AG09309 (cell line): ENCODE measurements around the gene RTN4RL1.

Source experiments
- DNase-seq: peaks from one replicate; pipeline ENCODE4 v3.0.0-alpha.2; 2010; ENCODE audit warnings: low read depth
- H3K4me3 ChIP-seq: 2 replicates; pipeline ENCODE4 v1.5.1; 2011; ENCODE audit warnings: mild to moderate bottlenecking, low read depth, low read length, moderate library complexity; ENCODE audit not compliant: control insufficient read depth
- TF ChIP-seq, protein P1 (sequence below): IDR thresholded peaks from 2 replicates; pipeline ENCODE4 v1.5.1; 2011; ENCODE audit warnings: mild to moderate bottlenecking, low read depth, low read length, inconsistent platforms; ENCODE audit not compliant: insufficient read depth, control insufficient read depth; ENCODE audit errors: missing control alignments

RTN4RL1 gene

DNA sequence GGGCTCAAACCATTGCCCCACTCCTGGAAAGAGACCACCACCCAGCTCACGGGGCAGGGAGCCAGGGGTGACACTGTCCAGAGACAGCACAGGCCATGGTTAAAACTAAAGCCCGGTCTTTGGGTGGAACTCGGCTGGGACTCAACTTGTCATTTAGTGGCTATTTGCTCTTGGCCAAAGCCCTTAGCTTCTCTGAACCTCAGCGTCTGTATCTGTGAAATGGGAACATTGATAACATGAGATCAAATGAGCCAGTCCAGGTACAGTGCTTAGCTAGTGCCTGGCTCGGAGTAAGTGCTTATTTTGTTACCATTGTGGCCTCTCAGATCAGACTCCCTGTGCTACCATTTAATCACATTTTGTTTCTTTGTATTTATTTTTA, 48.5 kb downstream of the RTN4RL1 start:
- TF ChIP-seq, protein P1, sequence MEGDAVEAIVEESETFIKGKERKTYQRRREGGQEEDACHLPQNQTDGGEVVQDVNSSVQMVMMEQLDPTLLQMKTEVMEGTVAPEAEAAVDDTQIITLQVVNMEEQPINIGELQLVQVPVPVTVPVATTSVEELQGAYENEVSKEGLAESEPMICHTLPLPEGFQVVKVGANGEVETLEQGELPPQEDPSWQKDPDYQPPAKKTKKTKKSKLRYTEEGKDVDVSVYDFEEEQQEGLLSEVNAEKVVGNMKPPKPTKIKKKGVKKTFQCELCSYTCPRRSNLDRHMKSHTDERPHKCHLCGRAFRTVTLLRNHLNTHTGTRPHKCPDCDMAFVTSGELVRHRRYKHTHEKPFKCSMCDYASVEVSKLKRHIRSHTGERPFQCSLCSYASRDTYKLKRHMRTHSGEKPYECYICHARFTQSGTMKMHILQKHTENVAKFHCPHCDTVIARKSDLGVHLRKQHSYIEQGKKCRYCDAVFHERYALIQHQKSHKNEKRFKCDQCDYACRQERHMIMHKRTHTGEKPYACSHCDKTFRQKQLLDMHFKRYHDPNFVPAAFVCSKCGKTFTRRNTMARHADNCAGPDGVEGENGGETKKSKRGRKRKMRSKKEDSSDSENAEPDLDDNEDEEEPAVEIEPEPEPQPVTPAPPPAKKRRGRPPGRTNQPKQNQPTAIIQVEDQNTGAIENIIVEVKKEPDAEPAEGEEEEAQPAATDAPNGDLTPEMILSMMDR, result no peak
- no peak overlapping the region for H3K4me3 ChIP-seq
- DNase-seq, result no peak

DNA sequence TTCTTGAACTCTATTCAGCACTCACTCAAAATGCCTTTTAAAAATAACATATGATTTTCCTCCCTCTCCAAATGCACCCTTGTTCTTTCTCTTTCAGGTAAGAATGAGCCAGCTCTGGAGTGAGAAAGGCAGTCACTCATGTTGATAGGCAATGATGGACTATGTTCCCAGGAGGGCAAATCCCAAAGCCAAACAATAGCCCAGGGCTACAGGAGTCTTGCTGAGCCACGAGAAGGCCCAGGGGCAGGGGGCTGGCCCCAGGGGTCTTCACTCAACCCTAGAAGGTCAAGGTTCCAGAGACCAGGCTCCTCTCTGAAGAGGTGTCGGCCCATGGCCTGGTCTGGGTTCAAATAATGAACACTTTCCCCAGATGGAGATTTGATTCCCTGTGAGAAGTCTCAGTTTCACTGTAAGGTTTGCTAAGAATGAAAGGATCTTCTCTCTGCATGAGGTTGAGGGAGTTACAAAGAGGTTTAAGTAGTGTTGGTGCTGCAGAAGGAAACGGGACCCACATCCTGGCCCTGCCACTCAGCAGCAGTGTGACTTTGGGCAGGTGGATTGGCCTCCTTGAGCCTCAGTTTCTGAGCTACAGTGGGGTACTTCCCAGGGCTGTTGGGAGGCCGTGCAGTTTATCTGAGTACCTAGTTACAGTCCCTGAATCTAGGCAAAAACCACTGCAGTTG, 49.0 kb downstream of the RTN4RL1 start:
- no peak overlapping the region for H3K4me3 ChIP-seq
- TF ChIP-seq, protein P1, result no peak
- DNase-seq, result no peak

DNA sequence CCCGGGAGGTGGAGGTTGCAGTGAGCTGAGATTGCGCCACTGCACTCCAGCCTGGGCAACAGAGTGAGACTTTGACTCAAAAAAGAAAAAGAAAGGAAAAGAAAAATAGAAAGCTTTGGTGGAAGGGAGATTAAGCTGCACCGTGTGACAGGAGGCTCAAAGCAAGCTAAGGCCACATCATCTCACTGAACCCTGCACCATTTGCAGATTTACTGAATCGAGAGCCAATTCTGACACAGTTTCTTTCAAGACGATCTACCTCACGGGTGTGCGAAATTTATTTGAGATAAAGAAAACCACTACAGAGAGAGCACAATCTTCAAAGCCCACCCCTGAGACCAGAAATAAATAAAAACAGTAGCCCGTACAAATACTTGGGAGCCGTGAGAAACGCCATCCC, 49.6 kb downstream of the RTN4RL1 start:
- TF ChIP-seq, protein P1, result no peak
- no peak overlapping the region for H3K4me3 ChIP-seq
- DNase-seq, result no peak

DNA sequence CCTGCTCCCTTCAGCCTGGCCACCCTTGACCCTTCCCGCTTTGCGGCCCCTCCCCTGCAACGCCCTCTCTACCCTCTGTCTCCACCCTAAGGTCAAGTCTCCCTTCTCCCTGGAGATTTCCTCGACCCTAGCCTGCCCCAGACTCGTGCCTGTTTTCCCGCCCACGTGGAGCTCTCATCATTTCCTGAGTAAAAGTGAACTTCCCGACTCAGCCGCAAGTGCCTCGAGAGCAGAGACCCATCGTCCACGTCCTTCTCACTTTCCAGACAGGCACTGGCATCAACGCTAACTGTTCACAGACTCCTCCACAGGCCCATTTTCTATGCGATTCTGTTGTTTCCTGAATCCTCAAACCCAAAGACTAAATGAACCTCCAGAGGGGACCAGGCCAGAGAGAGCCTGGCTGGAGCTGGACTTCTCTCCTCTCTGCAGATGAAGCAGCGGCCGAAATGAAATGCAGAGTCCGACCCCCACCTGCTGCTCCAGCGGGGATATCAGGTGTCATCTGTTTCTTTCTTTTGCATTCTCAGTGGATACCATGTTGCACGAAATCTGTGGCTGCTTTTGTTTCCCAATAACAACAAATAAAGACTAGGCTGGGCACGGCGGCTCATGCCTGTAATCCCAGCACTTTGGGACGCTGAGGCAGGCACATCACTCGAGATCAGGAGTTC, 52.5 kb downstream of the RTN4RL1 start:
- no peak overlapping the region for H3K4me3 ChIP-seq
- TF ChIP-seq, protein P1, result no peak
- DNase-seq, result no peak

DNA sequence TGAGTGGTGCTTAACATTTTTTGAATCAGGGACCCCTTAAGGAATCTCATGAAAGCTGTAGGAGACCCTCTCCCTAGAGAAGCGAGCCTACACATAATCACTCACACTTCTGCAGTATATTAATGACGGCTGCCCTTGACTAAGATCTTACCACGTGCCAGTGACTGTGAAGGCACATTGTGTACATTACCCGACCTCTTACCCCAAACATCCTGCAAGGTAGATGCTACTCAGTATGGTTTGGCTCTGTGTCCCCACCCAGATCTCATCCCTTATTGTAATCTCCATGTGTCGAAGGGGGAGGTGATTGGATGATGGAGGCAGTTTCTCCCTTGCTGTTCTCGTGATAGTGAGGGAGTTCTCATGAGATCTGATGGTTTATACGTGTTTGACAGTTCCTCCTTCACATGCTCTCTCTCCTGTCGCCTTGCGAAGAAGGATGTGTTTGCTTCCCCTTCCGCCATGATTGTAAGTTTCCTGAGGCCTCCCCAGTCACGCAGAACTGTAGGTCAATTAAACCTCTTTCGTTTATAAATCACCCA, 54.2 kb downstream of the RTN4RL1 start:
- DNase-seq, result no peak
- no peak overlapping the region for H3K4me3 ChIP-seq
- TF ChIP-seq, protein P1, result no peak

DNA sequence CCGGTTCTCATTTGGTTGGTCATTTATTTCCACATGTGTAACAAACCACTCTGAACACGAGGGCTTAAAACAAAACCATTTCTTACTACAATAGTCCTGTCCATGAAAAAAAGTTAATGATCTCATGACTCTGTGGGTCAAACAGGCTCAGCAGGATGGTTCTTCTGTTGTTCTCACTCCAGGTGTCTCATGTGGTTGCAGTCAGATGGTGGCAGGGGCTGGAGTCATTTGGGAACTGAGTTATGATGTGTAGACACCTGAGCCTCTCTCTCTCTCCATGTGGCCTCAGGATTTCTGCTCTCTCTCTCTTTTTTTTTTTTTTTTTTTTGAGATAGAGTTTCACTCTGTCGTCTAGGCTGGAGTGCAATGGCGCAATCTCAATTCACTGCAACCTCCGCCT, 55.4 kb downstream of the RTN4RL1 start:
- TF ChIP-seq, protein P1, result no peak
- H3K4me3 ChIP-seq, result no peak overlapping the region
- no peak for DNase-seq
